Psoas muscle (tissue), 8 donors: ENCODE measurements around the gene MED13L. TPM values are rescaled to one million over a fixed set of nuclear protein-coding genes. Genes with fewer than 3 reads are reported as not detected.

ENCODE experiments used
- ATAC-seq, 4 donors: fragments of 200-7000 bp; cut with Tn5 transposase; one replicate each; pipeline ENCODE4 v1.9.1; 2020; ENCODE audit warnings: moderate library complexity in 3 of 4, mild to moderate bottlenecking in 2 of 4
- DNase-seq, 2 donors: peaks; one replicate each; pipeline ENCODE4 v3.0.0-alpha.2; 2020
- H3K27ac ChIP-seq: fragments of 200-600 bp; one replicate; pipeline ENCODE4 v1.8.0; 2022
- H3K27me3 ChIP-seq, 3 donors: fragments of 200-600 bp in 1 of 3; one replicate each; pipeline versions ENCODE4 v1.6.1 to v1.8.0; 2013 to 2022; ENCODE audit warnings: low read length in 2 of 3, mild to moderate bottlenecking in 2 of 3, moderate library complexity in 1 of 3; ENCODE audit not compliant: insufficient read depth in 3 of 3
- H3K36me3 ChIP-seq, 2 donors: fragments of 200-600 bp in 1 of 2; one replicate each; pipeline versions ENCODE4 v1.6.1 to v1.8.0; 2013 to 2022; ENCODE audit warnings: low read depth in 1 of 2, mild to moderate bottlenecking in 1 of 2, moderate library complexity in 1 of 2; ENCODE audit not compliant: insufficient read depth in 1 of 2
- H3K4me1 ChIP-seq: fragments of 200-600 bp; one replicate; pipeline ENCODE4 v1.8.0; 2022
- H3K4me3 ChIP-seq: fragments of 200-600 bp; one replicate; pipeline ENCODE4 v1.8.0; 2022; ENCODE audit warnings: mild to moderate bottlenecking
- H3K9me3 ChIP-seq: fragments of 200-600 bp; one replicate; pipeline ENCODE4 v1.8.0; 2022
- WGBS, 3 donors: extraction: QIAGEN DNeasy Blood & Tissue Kit; methylation state at CpG; one replicate each; pipeline versions ENCODE4 v1.1.6 to v1.1.7; 2013; 5-methylcytosine and 5-hydroxymethylcytosine counted together
- intact Hi-C, 2 donors: fragments of 100-400 bp; cut with DNase I; formaldehyde crosslinking; loops; one replicate each; pipeline versions ENCODE4 v1.11.0 to v1.14.2; 2022
- polyA plus RNA-seq, 3 donors: library from polyadenylated mRNA; stranded (reverse); fragments of 200-250 nt; gene quantifications; one replicate each; pipeline ENCODE4 v1.2.3, GENCODE V29; 2013
- total RNA-seq, 4 donors: library from RNA; stranded (reverse); fragmentation: NEBNext Ultra II Directional in 2 of 4; extraction: Animal tissue kit (Norgen Biotek cat#: 25700) in 2 of 4; gene quantifications; one replicate each; pipeline versions ENCODE4 v1.2.1 to v1.2.4, GENCODE V29; 2021 to 2023
- TF ChIP-seq, protein P1 (sequence below): fragments of 200-600 bp; IDR thresholded peaks from one replicate; pipeline ENCODE4 v1.8.0; 2022; ENCODE audit warnings: antibody characterized with exemption
- donor health status: healthy with polysubstance abuse.
- donor health status: DM: no; HTN: no; CAD: no; lungs with moderate emphysema.
- donor health status: Bipolar disorder and iron deficiency.
- donor health status: healthy.
- donor health status: DM: yes; HTN: yes; CAD: no.
- donor health status: DM: no; HTN: no; CAD: no.
- donor health status: DM: no; HTN: no; CAD: no.
- donor health status: DM: yes; HTN: yes; CAD: no.

MED13L gene
- total and polyA plus RNA-seq, 7 donors, result 8.9 to 90.5 (median 72.5) TPM

DNA sequence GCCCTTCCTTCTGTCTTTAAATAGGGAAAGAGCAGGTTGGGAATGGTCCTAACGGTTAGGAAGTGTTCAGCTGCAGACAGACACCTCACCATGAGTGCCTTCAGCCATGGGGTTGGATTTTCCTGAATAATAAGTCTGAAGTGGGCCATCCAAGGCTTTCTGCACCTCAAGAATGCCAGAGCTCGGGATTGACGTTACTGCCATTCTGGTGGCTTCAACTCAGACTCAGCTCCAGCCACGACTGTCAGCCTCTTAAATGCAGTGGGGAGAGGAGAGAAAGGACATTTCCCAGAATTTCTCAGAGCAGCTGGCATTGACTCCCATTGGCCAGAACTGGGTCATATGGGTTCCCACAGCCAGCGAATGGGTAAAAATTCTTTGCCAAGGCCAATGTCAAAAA is 363.4 kb downstream of the MED13L start:
- H3K4me1 ChIP-seq, result no peaks in the 10 kb centered on the region
- H3K36me3 ChIP-seq, result no peaks in the 10 kb centered on the region
- intact Hi-C loops, result no loop called here
- no peaks in the 10 kb centered on the region for H3K9me3 ChIP-seq
- H3K27ac ChIP-seq, result no peak overlapping the region
- DNase-seq, result no peak
- peaks cover 0 to 8% (median 3%) of the 10 kb centered on the region in 3 donors for H3K27me3 ChIP-seq
- no peak for ATAC-seq
- H3K4me3 ChIP-seq, result no peak overlapping the region
- TF ChIP-seq, protein P1, sequence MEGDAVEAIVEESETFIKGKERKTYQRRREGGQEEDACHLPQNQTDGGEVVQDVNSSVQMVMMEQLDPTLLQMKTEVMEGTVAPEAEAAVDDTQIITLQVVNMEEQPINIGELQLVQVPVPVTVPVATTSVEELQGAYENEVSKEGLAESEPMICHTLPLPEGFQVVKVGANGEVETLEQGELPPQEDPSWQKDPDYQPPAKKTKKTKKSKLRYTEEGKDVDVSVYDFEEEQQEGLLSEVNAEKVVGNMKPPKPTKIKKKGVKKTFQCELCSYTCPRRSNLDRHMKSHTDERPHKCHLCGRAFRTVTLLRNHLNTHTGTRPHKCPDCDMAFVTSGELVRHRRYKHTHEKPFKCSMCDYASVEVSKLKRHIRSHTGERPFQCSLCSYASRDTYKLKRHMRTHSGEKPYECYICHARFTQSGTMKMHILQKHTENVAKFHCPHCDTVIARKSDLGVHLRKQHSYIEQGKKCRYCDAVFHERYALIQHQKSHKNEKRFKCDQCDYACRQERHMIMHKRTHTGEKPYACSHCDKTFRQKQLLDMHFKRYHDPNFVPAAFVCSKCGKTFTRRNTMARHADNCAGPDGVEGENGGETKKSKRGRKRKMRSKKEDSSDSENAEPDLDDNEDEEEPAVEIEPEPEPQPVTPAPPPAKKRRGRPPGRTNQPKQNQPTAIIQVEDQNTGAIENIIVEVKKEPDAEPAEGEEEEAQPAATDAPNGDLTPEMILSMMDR, result no peak
- 61 to 69% (median 65%) methylated on average over 5 of the region's 5 CpGs for WGBS, 3 donors

DNA sequence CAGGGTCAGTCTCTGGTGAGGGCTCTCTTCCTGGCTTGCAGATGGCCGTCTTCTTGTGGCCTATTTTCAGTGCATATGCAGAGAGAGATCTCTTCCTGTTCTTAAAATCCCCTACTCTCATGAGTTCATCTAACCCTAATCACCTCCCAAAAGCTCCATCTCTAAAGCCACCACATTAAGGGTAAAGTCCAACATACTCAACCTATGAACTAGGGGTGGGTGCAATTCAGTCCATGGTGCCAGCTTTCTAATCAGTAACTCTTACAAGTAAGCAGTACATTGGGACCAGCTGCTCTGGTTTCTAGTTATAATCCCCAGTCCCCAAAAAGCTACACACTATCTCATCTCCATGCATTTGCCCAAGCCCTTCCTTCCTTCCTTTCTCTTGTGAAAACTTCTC is 365.1 kb downstream of the MED13L start:
- no peak overlapping the region for H3K27ac ChIP-seq
- H3K9me3 ChIP-seq, result no peaks in the 10 kb centered on the region
- no peaks in the 10 kb centered on the region for H3K4me1 ChIP-seq
- no peaks in the 10 kb centered on the region for H3K36me3 ChIP-seq
- no peak overlapping the region for H3K4me3 ChIP-seq
- TF ChIP-seq, protein P1, result no peak
- ATAC-seq (no peak), DNase-seq (no peak)
- WGBS, 3 donors, result 72 to 94% (median 92%) methylated on average over 1 of the region's 1 CpG
- intact Hi-C loops, result no loop called here
- peaks cover 0 to 8% (median 3%) of the 10 kb centered on the region in 3 donors for H3K27me3 ChIP-seq

- no peak for ATAC-seq
- no peak for DNase-seq
- Histone ChIP-seq H3K4me3 (no peak overlapping the region), H3K27me3 (peaks cover 0 to 7% (median 0%) of the 10 kb centered on the region in 3 donors), H3K4me1 (no peaks in the 10 kb centered on the region), H3K9me3 (no peaks in the 10 kb centered on the region), H3K36me3 (no peaks in the 10 kb centered on the region), H3K27ac (no peak overlapping the region)
- TF ChIP-seq, protein P1, result no peak
- intact Hi-C loops, result no loop called here
- WGBS, 3 donors, result 83 to 93% (median 88%) methylated on average over 1 of the region's 1 CpG
Observed at GRCh38 chr12:115911360-115911759, 366.1 kb downstream of the MED13L start.

DNA sequence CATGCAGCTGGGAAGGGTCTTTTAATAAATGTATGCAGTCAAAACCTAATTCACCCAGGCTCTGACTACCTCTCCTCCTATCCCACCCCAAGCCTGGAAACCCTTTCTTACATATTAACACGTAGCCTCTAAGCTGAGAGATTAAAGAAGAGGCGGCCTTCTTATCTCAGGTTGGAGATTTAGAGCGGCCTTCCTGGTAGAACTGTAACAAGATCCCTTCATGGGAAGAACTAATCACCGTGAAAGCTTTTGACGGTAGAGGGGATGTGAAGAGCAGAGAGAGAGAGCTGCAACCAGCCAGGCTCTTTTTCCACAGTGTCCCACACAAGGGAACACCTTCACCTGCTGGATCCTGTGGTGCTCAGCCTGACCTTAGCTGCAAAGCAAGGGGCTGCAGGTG is 367.4 kb downstream of the MED13L start:
- WGBS, 3 donors, result 39 to 47% (median 42%) methylated on average over 5 of the region's 5 CpGs

More for the DNA sequence above, 367.4 kb downstream of the MED13L start:
- H3K4me1 ChIP-seq, result no peaks in the 10 kb centered on the region
- no peak overlapping the region for H3K27ac ChIP-seq
- H3K27me3 ChIP-seq, result no peaks in the 10 kb centered on the region
- TF ChIP-seq, protein P1, result no peak
- DNase-seq, result no peak
- intact Hi-C loops, result no loop called here
- no peak overlapping the region for H3K4me3 ChIP-seq
- H3K9me3 ChIP-seq, result no peaks in the 10 kb centered on the region
- H3K36me3 ChIP-seq, result no peaks in the 10 kb centered on the region
- ATAC-seq, result no peak
